ENCODE data around the gene LYPD6B.

DNA sequence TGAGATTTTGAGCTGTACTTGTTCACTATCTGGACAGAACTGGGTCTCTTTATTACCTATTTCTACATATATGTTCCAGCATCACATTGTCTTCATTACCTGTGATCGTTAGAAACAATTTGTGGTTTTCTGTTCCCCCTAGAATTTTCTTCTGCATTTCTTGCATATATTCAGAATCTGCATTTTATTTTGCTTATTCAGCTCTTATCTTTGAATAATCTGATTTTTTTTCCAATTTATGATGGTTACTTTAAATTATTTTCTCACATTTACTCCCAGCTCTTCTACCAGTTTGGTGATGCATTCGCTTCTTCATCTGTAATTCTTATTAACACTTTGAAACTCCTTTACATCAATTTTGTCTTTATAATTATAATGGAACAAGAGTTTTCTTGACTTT lies 55.1 kb downstream of the LYPD6B start:
- TF ChIP-seq, protein P1, sequence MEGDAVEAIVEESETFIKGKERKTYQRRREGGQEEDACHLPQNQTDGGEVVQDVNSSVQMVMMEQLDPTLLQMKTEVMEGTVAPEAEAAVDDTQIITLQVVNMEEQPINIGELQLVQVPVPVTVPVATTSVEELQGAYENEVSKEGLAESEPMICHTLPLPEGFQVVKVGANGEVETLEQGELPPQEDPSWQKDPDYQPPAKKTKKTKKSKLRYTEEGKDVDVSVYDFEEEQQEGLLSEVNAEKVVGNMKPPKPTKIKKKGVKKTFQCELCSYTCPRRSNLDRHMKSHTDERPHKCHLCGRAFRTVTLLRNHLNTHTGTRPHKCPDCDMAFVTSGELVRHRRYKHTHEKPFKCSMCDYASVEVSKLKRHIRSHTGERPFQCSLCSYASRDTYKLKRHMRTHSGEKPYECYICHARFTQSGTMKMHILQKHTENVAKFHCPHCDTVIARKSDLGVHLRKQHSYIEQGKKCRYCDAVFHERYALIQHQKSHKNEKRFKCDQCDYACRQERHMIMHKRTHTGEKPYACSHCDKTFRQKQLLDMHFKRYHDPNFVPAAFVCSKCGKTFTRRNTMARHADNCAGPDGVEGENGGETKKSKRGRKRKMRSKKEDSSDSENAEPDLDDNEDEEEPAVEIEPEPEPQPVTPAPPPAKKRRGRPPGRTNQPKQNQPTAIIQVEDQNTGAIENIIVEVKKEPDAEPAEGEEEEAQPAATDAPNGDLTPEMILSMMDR (conservative IDR thresholded peaks at IDR 0.05; ENCODE audit: low read length) = no peak
- no peak for TF ChIP-seq EZH2phosphoT487 (IDR thresholded peaks at IDR 0.05; ENCODE audit: borderline replicate concordance)

All from Loucy (cell line).